ENCODE results near the gene ISYNA1. TPM values are rescaled to one million over a fixed set of nuclear protein-coding genes. Genes with fewer than 3 reads are reported as not detected.
A peak's percentile ranks its signal among the peaks of the same experiment; 100 is the strongest.

The ISYNA1 gene
- total and polyA plus RNA-seq, 4 donors: 14.7 to 56.7 (median 25.0) TPM

DNA sequence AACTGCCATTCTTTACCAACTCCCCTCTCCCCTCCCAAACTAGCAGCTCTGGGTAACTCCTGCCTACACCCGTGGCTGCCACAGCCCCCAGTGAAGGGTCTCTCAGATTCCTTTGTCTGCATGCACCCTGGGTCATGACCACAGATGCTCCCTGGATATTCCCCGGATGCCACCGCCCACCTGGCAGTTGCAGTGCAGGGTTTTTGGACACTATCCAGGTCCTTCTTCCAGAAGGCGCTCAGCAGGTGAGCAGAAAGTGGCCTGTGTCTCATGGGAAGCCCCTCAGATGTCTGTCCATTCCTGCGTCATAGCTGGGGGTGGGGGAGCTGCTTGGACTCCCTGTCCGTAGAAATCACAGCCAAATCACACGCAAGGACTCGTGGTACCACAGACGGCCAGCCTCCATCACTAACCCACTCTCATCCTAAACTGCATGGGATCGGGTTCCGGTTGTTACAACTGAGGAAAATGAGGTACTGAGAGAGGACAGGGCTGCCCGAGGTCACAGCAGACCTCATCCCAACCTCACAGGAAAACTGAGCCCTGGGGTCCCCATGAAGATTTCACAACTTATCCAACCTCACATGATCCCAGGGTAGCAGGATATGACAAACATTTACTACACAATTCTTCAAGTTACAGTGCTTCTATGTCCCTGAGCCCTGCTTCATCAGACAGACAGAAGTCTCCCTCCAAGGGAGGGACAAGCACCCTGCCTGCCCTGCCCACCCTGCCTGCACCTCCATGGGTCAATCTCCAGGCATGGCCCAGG lies 45.4 kb upstream of the ISYNA1 start:
- peak overlapping the region in 1 of 2 donors; percentile 1 for H3K27ac ChIP-seq (ENCODE audit: low read depth in 1 of 2, low read length in 1 of 2)
- TF ChIP-seq, protein P1, sequence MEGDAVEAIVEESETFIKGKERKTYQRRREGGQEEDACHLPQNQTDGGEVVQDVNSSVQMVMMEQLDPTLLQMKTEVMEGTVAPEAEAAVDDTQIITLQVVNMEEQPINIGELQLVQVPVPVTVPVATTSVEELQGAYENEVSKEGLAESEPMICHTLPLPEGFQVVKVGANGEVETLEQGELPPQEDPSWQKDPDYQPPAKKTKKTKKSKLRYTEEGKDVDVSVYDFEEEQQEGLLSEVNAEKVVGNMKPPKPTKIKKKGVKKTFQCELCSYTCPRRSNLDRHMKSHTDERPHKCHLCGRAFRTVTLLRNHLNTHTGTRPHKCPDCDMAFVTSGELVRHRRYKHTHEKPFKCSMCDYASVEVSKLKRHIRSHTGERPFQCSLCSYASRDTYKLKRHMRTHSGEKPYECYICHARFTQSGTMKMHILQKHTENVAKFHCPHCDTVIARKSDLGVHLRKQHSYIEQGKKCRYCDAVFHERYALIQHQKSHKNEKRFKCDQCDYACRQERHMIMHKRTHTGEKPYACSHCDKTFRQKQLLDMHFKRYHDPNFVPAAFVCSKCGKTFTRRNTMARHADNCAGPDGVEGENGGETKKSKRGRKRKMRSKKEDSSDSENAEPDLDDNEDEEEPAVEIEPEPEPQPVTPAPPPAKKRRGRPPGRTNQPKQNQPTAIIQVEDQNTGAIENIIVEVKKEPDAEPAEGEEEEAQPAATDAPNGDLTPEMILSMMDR (IDR thresholded peaks at IDR 0.05; ENCODE audit: control extremely low read depth, extremely low read depth): no peak

DNA sequence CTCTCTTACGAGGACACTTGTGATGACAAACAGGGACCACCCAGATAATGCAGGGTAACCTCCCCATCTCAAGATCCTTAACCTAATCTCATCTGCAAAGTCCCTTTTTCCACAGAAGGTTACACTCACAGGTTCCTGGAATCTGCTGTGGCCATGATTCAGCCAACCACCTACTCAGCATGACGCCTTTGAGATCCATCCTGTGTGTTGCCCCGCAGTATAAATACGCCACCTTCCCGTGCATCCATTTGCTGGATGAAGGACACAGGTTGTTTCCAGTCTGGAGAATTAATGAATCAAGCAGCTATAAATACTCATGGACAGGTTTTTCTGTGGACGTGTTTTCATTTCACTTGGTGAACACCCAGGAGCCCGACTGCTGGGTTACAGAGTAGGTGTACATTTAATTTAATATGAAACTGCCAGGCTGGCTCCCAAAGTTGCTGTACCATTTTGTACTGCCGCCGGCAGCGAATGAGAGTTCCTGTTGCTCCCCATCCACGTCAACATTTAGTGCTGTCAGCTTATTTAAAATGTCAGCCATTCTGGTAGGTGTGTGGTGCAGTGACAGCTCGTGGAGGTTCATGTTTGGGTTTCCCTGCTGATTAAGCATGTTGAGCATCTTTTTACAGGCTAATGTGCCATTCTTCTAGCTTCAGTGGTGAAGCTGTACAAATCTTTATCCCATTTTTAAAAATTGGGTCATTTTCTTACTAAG lies 43.7 kb upstream of the ISYNA1 start:
- no peaks in the 10 kb centered on the region for H3K36me3 ChIP-seq (ENCODE audit: control insufficient read depth in 4 of 4, insufficient read depth in 4 of 4, low read length in 4 of 4)
- no peak for DNase-seq
- H3K9ac ChIP-seq (ENCODE audit: insufficient read depth in 1 of 2, low read length in 2 of 2): no peak overlapping the region
- WGBS, 2 donors: 93 to 94% methylated on average over 12 of the region's 12 CpGs
- no peak overlapping the region for H3K4me3 ChIP-seq
- H3K27ac ChIP-seq (ENCODE audit: low read depth in 1 of 2, low read length in 1 of 2): no peak overlapping the region
- no peaks in the 10 kb centered on the region for H3K9me3 ChIP-seq (ENCODE audit: control insufficient read depth in 4 of 4, insufficient read depth in 3 of 4, low read length in 3 of 4)
- TF ChIP-seq, protein P1 (IDR thresholded peaks at IDR 0.05; ENCODE audit: control extremely low read depth, extremely low read depth): no peak
- ATAC-seq (ENCODE audit: insufficient read depth, low FRiP score): no peak
- H3K4me1 ChIP-seq (ENCODE audit: control insufficient read depth in 5 of 5, insufficient read depth in 5 of 5, low read length in 5 of 5): peaks cover 8 to 53% (median 14%) of the 10 kb centered on the region in 5 donors
- H3K27me3 ChIP-seq (ENCODE audit: control insufficient read depth in 3 of 3, insufficient read depth in 3 of 3, low read length in 2 of 3): no peaks in the 10 kb centered on the region

More for the DNA sequence above, 45.4 kb upstream of the ISYNA1 start:
- DNase-seq: no peak
- WGBS, 2 donors: 67 to 68% methylated on average over 12 of the region's 12 CpGs
- no peak for ATAC-seq (ENCODE audit: insufficient read depth, low FRiP score)
- Histone ChIP-seq H3K27me3 (ENCODE audit: control insufficient read depth in 3 of 3, insufficient read depth in 3 of 3, low read length in 2 of 3) (no peaks in the 10 kb centered on the region), H3K9ac (ENCODE audit: insufficient read depth in 1 of 2, low read length in 2 of 2) (no peak overlapping the region), H3K36me3 (ENCODE audit: control insufficient read depth in 4 of 4, insufficient read depth in 4 of 4, low read length in 4 of 4) (no peaks in the 10 kb centered on the region), H3K9me3 (ENCODE audit: control insufficient read depth in 4 of 4, insufficient read depth in 3 of 4, low read length in 3 of 4) (no peaks in the 10 kb centered on the region), H3K4me3 (no peak overlapping the region), H3K4me1 (ENCODE audit: control insufficient read depth in 5 of 5, insufficient read depth in 5 of 5, low read length in 5 of 5) (peaks cover 11 to 55% (median 14%) of the 10 kb centered on the region in 5 donors)

DNA sequence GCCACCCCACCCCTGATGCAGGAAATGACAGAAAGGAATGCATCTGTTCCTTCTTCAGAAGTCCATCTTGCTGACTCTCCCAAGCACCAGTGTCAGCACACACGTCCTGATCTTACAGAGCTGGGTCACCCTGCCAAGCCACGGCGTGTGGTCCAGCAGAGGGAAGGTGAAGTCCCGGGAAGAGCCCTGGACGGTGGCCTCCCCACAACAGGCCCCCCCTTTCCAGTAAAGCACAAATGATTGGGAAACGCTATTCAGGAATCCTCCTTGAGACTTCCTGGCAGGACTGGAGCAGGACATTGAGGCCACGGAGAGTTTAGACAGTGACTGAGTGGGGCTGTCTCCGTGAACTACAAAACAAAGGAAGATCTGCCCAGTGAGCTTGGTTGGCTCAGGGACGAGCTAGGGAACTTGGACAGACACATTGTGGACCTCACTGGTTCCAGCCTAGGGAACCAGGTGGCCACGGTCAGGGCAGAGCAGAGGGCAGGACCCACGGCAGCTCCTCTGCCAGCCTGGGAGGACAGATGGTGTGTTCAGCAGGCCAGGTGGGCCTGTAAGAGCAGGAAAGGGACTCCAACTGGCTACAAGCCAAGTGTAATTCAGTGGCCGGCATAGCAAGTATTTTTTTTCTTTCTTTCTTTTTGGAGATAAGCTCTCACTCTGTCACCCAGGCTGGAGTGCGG lies 42.2 kb upstream of the ISYNA1 start:
- Histone ChIP-seq H3K36me3 (ENCODE audit: control insufficient read depth in 4 of 4, insufficient read depth in 4 of 4, low read length in 4 of 4) (no peaks in the 10 kb centered on the region), H3K27me3 (ENCODE audit: control insufficient read depth in 3 of 3, insufficient read depth in 3 of 3, low read length in 2 of 3) (no peaks in the 10 kb centered on the region), H3K9ac (ENCODE audit: insufficient read depth in 1 of 2, low read length in 2 of 2) (peak overlapping the region in 1 of 2 donors; percentile 35), H3K4me1 (ENCODE audit: control insufficient read depth in 5 of 5, insufficient read depth in 5 of 5, low read length in 5 of 5) (peaks cover 5 to 47% (median 14%) of the 10 kb centered on the region in 5 donors), H3K27ac (ENCODE audit: low read depth in 1 of 2, low read length in 1 of 2) (peak overlapping the region; percentile 58 to 90), H3K4me3 (no peak overlapping the region), H3K9me3 (ENCODE audit: control insufficient read depth in 4 of 4, insufficient read depth in 3 of 4, low read length in 3 of 4) (no peaks in the 10 kb centered on the region)
- DNase-seq (peak; percentile 49 to 67 (median 49)), ATAC-seq (ENCODE audit: insufficient read depth, low FRiP score) (peak; percentile 53)
- TF ChIP-seq, protein P1 (IDR thresholded peaks at IDR 0.05; ENCODE audit: control extremely low read depth, extremely low read depth): no peak
- WGBS, 2 donors: 12 to 15% methylated on average over 13 of the region's 13 CpGs
